ENCODE measurements around the gene PLXNC1. TPM values are rescaled to one million over a fixed set of nuclear protein-coding genes. Genes with fewer than 3 reads are reported as not detected.
A peak's percentile ranks its signal among the peaks of the same experiment; 100 is the strongest.

The PLXNC1 gene
- total RNA-seq, 1 donor: 40.4 TPM

GRCh38 chr12:94207849-94208621 is 59.7 kb downstream of the PLXNC1 start:
- no peaks in the 10 kb centered on the region for H3K27me3 ChIP-seq (ENCODE audit: insufficient read depth, low read length)
- peak overlapping the region; percentile 14 for H3K4me3 ChIP-seq (ENCODE audit: low read length)
- H3K9me3 ChIP-seq (ENCODE audit: low read depth, low read length): no peaks in the 10 kb centered on the region
- peaks cover 57% of the 10 kb centered on the region for H3K4me1 ChIP-seq (ENCODE audit: insufficient read depth, low read length)

GRCh38 chr12:94208622-94208966 is 60.2 kb downstream of the PLXNC1 start:
- no peaks in the 10 kb centered on the region for H3K9me3 ChIP-seq (ENCODE audit: low read depth, low read length)
- H3K4me1 ChIP-seq (ENCODE audit: insufficient read depth, low read length): peaks cover 57% of the 10 kb centered on the region
- no peaks in the 10 kb centered on the region for H3K27me3 ChIP-seq (ENCODE audit: insufficient read depth, low read length)
- H3K4me3 ChIP-seq (ENCODE audit: low read length): no peak overlapping the region

- Histone ChIP-seq H3K27me3 (ENCODE audit: insufficient read depth, low read length) (no peaks in the 10 kb centered on the region), H3K4me1 (ENCODE audit: insufficient read depth, low read length) (peaks cover 50% of the 10 kb centered on the region), H3K9me3 (ENCODE audit: low read depth, low read length) (no peaks in the 10 kb centered on the region), H3K4me3 (ENCODE audit: low read length) (no peak overlapping the region)
These were observed 60.9 kb downstream of the PLXNC1 start for GRCh38 chr12:94209240-94209639.

GRCh38 chr12:94211021-94211420 is 62.6 kb downstream of the PLXNC1 start:
- peaks cover 32% of the 10 kb centered on the region for H3K4me1 ChIP-seq (ENCODE audit: insufficient read depth, low read length)
- H3K27me3 ChIP-seq (ENCODE audit: insufficient read depth, low read length): no peaks in the 10 kb centered on the region
- H3K9me3 ChIP-seq (ENCODE audit: low read depth, low read length): no peaks in the 10 kb centered on the region
- H3K4me3 ChIP-seq (ENCODE audit: low read length): no peak overlapping the region

- Histone ChIP-seq H3K9me3 (ENCODE audit: low read depth, low read length) (no peaks in the 10 kb centered on the region), H3K4me1 (ENCODE audit: insufficient read depth, low read length) (peaks cover 5% of the 10 kb centered on the region), H3K27me3 (ENCODE audit: insufficient read depth, low read length) (no peaks in the 10 kb centered on the region)
These were observed 69.9 kb downstream of the PLXNC1 start for GRCh38 chr12:94218233-94218632.

GRCh38 chr12:94219622-94220302 is 71.4 kb downstream of the PLXNC1 start:
- H3K4me1 ChIP-seq (ENCODE audit: insufficient read depth, low read length): peaks cover 5% of the 10 kb centered on the region
- H3K4me3 ChIP-seq (ENCODE audit: low read length): no peak overlapping the region
- no peaks in the 10 kb centered on the region for H3K27me3 ChIP-seq (ENCODE audit: insufficient read depth, low read length)
- no peaks in the 10 kb centered on the region for H3K9me3 ChIP-seq (ENCODE audit: low read depth, low read length)

More at GRCh38 chr12:94218233-94218632, 69.9 kb downstream of the PLXNC1 start:
- no peak overlapping the region for H3K4me3 ChIP-seq (ENCODE audit: low read length)

GRCh38 chr12:94220804-94221203 is 72.4 kb downstream of the PLXNC1 start:
- H3K27me3 ChIP-seq (ENCODE audit: insufficient read depth, low read length): no peaks in the 10 kb centered on the region
- H3K4me1 ChIP-seq (ENCODE audit: insufficient read depth, low read length): peaks cover 5% of the 10 kb centered on the region
- H3K4me3 ChIP-seq (ENCODE audit: low read length): no peak overlapping the region
- no peaks in the 10 kb centered on the region for H3K9me3 ChIP-seq (ENCODE audit: low read depth, low read length)

- Histone ChIP-seq H3K27me3 (ENCODE audit: insufficient read depth, low read length) (no peaks in the 10 kb centered on the region), H3K9me3 (ENCODE audit: low read depth, low read length) (no peaks in the 10 kb centered on the region), H3K4me1 (ENCODE audit: insufficient read depth, low read length) (peaks cover 5% of the 10 kb centered on the region), H3K4me3 (ENCODE audit: low read length) (no peak overlapping the region)
These were observed 74.1 kb downstream of the PLXNC1 start for GRCh38 chr12:94222351-94223084.

GRCh38 chr12:94223842-94224241 is 75.5 kb downstream of the PLXNC1 start:
- H3K4me1 ChIP-seq (ENCODE audit: insufficient read depth, low read length): peaks cover 5% of the 10 kb centered on the region
- no peaks in the 10 kb centered on the region for H3K27me3 ChIP-seq (ENCODE audit: insufficient read depth, low read length)
- H3K4me3 ChIP-seq (ENCODE audit: low read length): no peak overlapping the region
- no peaks in the 10 kb centered on the region for H3K9me3 ChIP-seq (ENCODE audit: low read depth, low read length)

- H3K4me3 ChIP-seq (ENCODE audit: low read length): no peak overlapping the region
- no peaks in the 10 kb centered on the region for H3K27me3 ChIP-seq (ENCODE audit: insufficient read depth, low read length)
- H3K4me1 ChIP-seq (ENCODE audit: insufficient read depth, low read length): peaks cover 11% of the 10 kb centered on the region
- H3K9me3 ChIP-seq (ENCODE audit: low read depth, low read length): no peaks in the 10 kb centered on the region
These were observed 77.1 kb downstream of the PLXNC1 start for GRCh38 chr12:94225506-94225905.

- Histone ChIP-seq H3K9me3 (ENCODE audit: low read depth, low read length) (no peaks in the 10 kb centered on the region), H3K4me3 (ENCODE audit: low read length) (no peak overlapping the region), H3K27me3 (ENCODE audit: insufficient read depth, low read length) (no peaks in the 10 kb centered on the region), H3K4me1 (ENCODE audit: insufficient read depth, low read length) (peaks cover 17% of the 10 kb centered on the region)
These were observed 77.7 kb downstream of the PLXNC1 start for GRCh38 chr12:94225947-94226630.

GRCh38 chr12:94227066-94227465 is 78.7 kb downstream of the PLXNC1 start:
- H3K4me1 ChIP-seq (ENCODE audit: insufficient read depth, low read length): peaks cover 20% of the 10 kb centered on the region
- H3K27me3 ChIP-seq (ENCODE audit: insufficient read depth, low read length): no peaks in the 10 kb centered on the region
- H3K9me3 ChIP-seq (ENCODE audit: low read depth, low read length): no peaks in the 10 kb centered on the region
- H3K4me3 ChIP-seq (ENCODE audit: low read length): no peak overlapping the region

- Histone ChIP-seq H3K9me3 (ENCODE audit: low read depth, low read length) (no peaks in the 10 kb centered on the region), H3K27me3 (ENCODE audit: insufficient read depth, low read length) (no peaks in the 10 kb centered on the region), H3K4me3 (ENCODE audit: low read length) (no peak overlapping the region), H3K4me1 (ENCODE audit: insufficient read depth, low read length) (peaks cover 17% of the 10 kb centered on the region)
These were observed 80.1 kb downstream of the PLXNC1 start for GRCh38 chr12:94228488-94228907.

- Histone ChIP-seq H3K4me3 (ENCODE audit: low read length) (no peak overlapping the region), H3K4me1 (ENCODE audit: insufficient read depth, low read length) (peaks cover 17% of the 10 kb centered on the region), H3K27me3 (ENCODE audit: insufficient read depth, low read length) (no peaks in the 10 kb centered on the region), H3K9me3 (ENCODE audit: low read depth, low read length) (no peaks in the 10 kb centered on the region)
These were observed 81.5 kb downstream of the PLXNC1 start for GRCh38 chr12:94229902-94230301.
